Vagina (tissue), 2 donors: ENCODE data around the gene CDON.

ENCODE experiments used
- CTCF ChIP-seq, 3 experiments: fragments of 450-650 bp in 2 of 3; fragments of 200-600 bp in 1 of 3; sonication (generic) in 1 of 3; IDR thresholded peaks; one replicate each; pipeline ENCODE4 v1.5.1; 2017 to 2019; ENCODE audit warnings: antibody characterized with exemption in 3 of 3, mild to moderate bottlenecking in 2 of 3, moderate library complexity in 2 of 3
- POLR2A ChIP-seq, 2 donors: fragments of 450-650 bp; IDR thresholded peaks; one replicate each; pipeline ENCODE4 v1.6.1; 2017; ENCODE audit warnings: antibody characterized with exemption in 2 of 2, mild to moderate bottlenecking in 2 of 2, moderate library complexity in 2 of 2
- POLR2AphosphoS5 ChIP-seq, 2 donors: sonication (generic); formaldehyde crosslinking; IDR thresholded peaks; one replicate each; pipeline ENCODE4 v1.9.0; 2017; ENCODE audit warnings: antibody characterized with exemption in 2 of 2, mild to moderate bottlenecking in 2 of 2, low read depth in 1 of 2; ENCODE audit not compliant: insufficient read depth in 1 of 2

GRCh38 chr11:125940145-125940544 is 122.5 kb downstream of the CDON start:
- no peak for TF ChIP-seq POLR2A (IDR thresholded peaks at IDR 0.05)
- TF ChIP-seq CTCF (IDR thresholded peaks at IDR 0.05), result no peak
- no peak for TF ChIP-seq POLR2AphosphoS5 (IDR thresholded peaks at IDR 0.05; ENCODE audit: insufficient read depth in 1 of 2, low read depth in 1 of 2)
